ENCODE data around the gene PSMD1.
A peak's percentile ranks its signal among the peaks of the same experiment; 100 is the strongest.
"Not testable (repeated sequence)": the region's sequence is repeated elsewhere in the genome, so short reads cannot be mapped to it uniquely, and the experiment has no call there.

The PSMD1 gene

DNA sequence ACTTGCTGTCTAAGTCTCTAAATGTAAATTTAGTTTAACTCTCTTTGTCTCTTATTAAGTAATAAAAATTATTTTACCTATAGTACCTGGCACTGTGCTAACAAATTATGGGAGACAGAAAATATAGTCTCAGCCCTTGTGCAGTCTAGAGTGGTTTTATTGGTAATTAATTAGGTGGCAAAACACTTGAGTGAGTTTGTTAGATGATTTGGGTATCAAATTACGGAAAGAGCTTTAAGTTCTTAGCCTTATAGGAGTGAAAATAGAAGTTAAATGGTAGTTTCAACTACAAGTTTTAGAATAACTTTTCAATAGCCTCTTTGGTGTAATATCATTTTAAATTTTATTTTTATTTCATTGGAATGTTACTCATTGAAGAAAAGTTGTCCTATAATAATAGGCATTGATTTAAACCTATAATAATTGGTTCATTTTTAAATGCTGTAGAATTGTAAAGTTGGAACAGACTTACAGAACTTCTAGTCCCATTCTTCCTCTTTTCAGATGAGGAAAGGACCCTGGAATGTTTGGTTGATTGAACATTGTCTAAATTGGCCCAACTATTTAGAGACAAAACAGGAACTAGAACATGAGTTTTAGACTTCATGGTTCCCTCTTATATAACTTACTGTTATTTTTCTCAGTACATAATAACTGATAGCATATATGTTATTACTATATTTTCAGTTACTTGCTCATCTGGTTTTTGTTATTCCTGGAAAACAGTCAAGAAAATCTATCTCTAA lies 78.4 kb downstream of the PSMD1 start:
- TF ChIP-seq, protein P1, sequence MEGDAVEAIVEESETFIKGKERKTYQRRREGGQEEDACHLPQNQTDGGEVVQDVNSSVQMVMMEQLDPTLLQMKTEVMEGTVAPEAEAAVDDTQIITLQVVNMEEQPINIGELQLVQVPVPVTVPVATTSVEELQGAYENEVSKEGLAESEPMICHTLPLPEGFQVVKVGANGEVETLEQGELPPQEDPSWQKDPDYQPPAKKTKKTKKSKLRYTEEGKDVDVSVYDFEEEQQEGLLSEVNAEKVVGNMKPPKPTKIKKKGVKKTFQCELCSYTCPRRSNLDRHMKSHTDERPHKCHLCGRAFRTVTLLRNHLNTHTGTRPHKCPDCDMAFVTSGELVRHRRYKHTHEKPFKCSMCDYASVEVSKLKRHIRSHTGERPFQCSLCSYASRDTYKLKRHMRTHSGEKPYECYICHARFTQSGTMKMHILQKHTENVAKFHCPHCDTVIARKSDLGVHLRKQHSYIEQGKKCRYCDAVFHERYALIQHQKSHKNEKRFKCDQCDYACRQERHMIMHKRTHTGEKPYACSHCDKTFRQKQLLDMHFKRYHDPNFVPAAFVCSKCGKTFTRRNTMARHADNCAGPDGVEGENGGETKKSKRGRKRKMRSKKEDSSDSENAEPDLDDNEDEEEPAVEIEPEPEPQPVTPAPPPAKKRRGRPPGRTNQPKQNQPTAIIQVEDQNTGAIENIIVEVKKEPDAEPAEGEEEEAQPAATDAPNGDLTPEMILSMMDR (IDR thresholded peaks at IDR 0.05; ENCODE audit: insufficient read depth, missing control alignments) = no peak
- DNase-seq (ENCODE audit: insufficient read length, low spot score) (no peak), FAIRE-seq (no peak)

DNA sequence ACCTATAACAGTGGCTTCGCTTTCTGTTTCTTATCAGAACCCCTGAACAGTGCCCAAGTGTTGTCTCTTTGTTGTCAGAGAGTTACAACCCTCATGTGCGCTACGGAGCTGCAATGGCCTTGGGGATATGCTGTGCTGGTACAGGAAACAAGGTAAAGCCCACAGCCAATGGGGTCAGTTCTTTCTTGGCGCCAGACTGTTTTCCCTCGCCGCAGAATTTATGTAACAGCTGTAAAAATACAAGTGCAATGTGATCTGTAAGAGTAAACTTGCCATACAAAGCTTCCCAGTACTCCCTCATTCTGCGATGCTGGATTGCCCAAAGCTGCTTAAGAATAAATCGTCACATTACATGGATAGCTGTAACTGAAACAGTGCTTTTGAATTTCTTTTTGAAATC lies 82.0 kb downstream of the PSMD1 start:
- DNase-seq (ENCODE audit: insufficient read length, low spot score) (no peak), FAIRE-seq (no peak)
- TF ChIP-seq, protein P1 (IDR thresholded peaks at IDR 0.05; ENCODE audit: insufficient read depth, missing control alignments) = no peak

GRCh38 chr2:231139796-231140195 lies 83.1 kb downstream of the PSMD1 start:
- DNase-seq (ENCODE audit: insufficient read length, low spot score) (no peak), FAIRE-seq (no peak)
- TF ChIP-seq, protein P1 (IDR thresholded peaks at IDR 0.05; ENCODE audit: insufficient read depth, missing control alignments) = no peak

- not testable (repeated sequence) for DNase-seq (ENCODE audit: insufficient read length, low spot score); FAIRE-seq
Observed at GRCh38 chr2:231140808-231141207, 84.1 kb downstream of the PSMD1 start.

- DNase-seq (ENCODE audit: insufficient read length, low spot score) = no peak
- FAIRE-seq = peak; percentile 41
- TF ChIP-seq, protein P1 (IDR thresholded peaks at IDR 0.05; ENCODE audit: insufficient read depth, missing control alignments) = no peak
Observed at GRCh38 chr2:231144896-231145295, 88.2 kb downstream of the PSMD1 start.

GRCh38 chr2:231146665-231147064 lies 90.0 kb downstream of the PSMD1 start:
- no peak for FAIRE-seq
- DNase-seq (ENCODE audit: insufficient read length, low spot score) = no peak
- TF ChIP-seq, protein P1 (IDR thresholded peaks at IDR 0.05; ENCODE audit: insufficient read depth, missing control alignments) = no peak

GRCh38 chr2:231152800-231153557 lies 96.3 kb downstream of the PSMD1 start:
- TF ChIP-seq, protein P1 (IDR thresholded peaks at IDR 0.05; ENCODE audit: insufficient read depth, missing control alignments) = no peak
- FAIRE-seq = no peak
- DNase-seq (ENCODE audit: insufficient read length, low spot score) = no peak
